ENCODE measurements around the gene C1orf105. TPM values are rescaled to one million over a fixed set of nuclear protein-coding genes. Genes with fewer than 3 reads are reported as not detected.
"Not testable (repeated sequence)": the region's sequence is repeated elsewhere in the genome, so short reads cannot be mapped to it uniquely, and the experiment has no call there.

Gene C1orf105
- total RNA-seq, 1 donor from 2014 or later = not detected

GRCh38 chr1:172494166-172494565 is 73.7 kb downstream of the C1orf105 start:
- TF ChIP-seq, protein P1, sequence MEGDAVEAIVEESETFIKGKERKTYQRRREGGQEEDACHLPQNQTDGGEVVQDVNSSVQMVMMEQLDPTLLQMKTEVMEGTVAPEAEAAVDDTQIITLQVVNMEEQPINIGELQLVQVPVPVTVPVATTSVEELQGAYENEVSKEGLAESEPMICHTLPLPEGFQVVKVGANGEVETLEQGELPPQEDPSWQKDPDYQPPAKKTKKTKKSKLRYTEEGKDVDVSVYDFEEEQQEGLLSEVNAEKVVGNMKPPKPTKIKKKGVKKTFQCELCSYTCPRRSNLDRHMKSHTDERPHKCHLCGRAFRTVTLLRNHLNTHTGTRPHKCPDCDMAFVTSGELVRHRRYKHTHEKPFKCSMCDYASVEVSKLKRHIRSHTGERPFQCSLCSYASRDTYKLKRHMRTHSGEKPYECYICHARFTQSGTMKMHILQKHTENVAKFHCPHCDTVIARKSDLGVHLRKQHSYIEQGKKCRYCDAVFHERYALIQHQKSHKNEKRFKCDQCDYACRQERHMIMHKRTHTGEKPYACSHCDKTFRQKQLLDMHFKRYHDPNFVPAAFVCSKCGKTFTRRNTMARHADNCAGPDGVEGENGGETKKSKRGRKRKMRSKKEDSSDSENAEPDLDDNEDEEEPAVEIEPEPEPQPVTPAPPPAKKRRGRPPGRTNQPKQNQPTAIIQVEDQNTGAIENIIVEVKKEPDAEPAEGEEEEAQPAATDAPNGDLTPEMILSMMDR (IDR thresholded peaks at IDR 0.05; ENCODE audit: unreplicated experiment) = no peak
- peaks cover 59% of the 10 kb centered on the region for H3K4me1 Mint-ChIP-seq
- DNase-seq (ENCODE audit: low spot score in 2 of 2, unreplicated experiment in 2 of 2) = no peak
- no peaks in the 10 kb centered on the region for H3K9me3 Mint-ChIP-seq
- H3K27me3 Mint-ChIP-seq (ENCODE audit: low read depth) = no peaks in the 10 kb centered on the region
- H3K36me3 Mint-ChIP-seq = no peaks in the 10 kb centered on the region
- peak overlapping the region; percentile 11 for H3K27ac Mint-ChIP-seq
- H3K4me3 Mint-ChIP-seq = no peak overlapping the region

DNA sequence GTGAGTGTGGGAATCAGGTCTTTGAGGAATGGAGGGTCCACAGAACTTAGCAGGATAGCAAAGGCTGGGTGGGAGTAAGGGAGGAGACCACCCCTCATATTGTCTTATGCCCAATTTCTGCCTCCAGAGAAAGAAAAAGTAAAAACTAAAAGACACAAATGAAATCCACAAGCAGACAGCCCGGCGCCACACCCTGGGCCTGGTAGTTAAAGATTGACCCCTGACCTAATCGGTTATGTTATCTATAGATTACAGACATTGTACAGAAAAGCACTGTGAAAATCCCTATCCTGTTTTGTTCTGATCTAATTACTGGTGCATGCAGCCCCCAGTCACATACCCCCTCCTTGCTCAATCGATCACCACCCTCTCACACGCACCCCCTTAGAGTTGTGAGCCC is 75.6 kb downstream of the C1orf105 start:
- H3K4me3 Mint-ChIP-seq; H3K36me3 Mint-ChIP-seq; H3K27me3 Mint-ChIP-seq (ENCODE audit: low read depth); DNase-seq (ENCODE audit: low spot score in 2 of 2, unreplicated experiment in 2 of 2); H3K9me3 Mint-ChIP-seq: not testable (repeated sequence)
- Mint-ChIP-seq H3K4me1 (peaks cover 71% of the 10 kb centered on the region), H3K27ac (peak overlapping the region; percentile 95)

- TF ChIP-seq, protein P1 (IDR thresholded peaks at IDR 0.05; ENCODE audit: unreplicated experiment) = no peak
- H3K27ac Mint-ChIP-seq = peak overlapping the region; percentile 95
These were observed 76.2 kb downstream of the C1orf105 start for GRCh38 chr1:172496678-172497077.

DNA sequence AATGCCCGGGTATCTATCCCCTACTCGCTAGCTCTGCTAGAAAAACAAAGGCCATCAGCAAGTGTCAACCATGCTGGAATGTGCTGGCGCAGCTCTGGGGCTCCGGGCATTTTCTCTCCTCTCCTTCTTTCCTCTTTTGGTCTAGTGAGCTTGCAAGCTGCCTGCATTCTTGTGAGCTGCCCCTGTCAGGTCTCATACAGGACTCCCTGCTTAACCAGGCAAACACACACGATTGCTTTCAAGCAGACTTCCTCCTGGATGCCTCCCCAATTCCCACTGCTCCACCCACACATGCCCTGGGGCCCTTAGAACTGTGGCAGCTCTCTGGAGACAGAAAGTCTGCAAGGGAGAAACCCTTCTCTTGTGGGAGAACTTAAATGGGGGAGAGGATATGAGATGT is 76.7 kb downstream of the C1orf105 start:
- TF ChIP-seq, protein P1 (IDR thresholded peaks at IDR 0.05; ENCODE audit: unreplicated experiment) = no peak
- no peaks in the 10 kb centered on the region for H3K9me3 Mint-ChIP-seq
- peaks cover 62% of the 10 kb centered on the region for H3K4me1 Mint-ChIP-seq
- peak overlapping the region; percentile 95 for H3K27ac Mint-ChIP-seq
- no peaks in the 10 kb centered on the region for H3K27me3 Mint-ChIP-seq (ENCODE audit: low read depth)
- peak overlapping the region; percentile 14 for H3K4me3 Mint-ChIP-seq
- H3K36me3 Mint-ChIP-seq = no peaks in the 10 kb centered on the region
- DNase-seq (ENCODE audit: low spot score in 2 of 2, unreplicated experiment in 2 of 2) = peak; percentile 35 to 74

More at GRCh38 chr1:172496678-172497077, 76.2 kb downstream of the C1orf105 start:
- Mint-ChIP-seq H3K36me3 (no peaks in the 10 kb centered on the region), H3K4me1 (peaks cover 67% of the 10 kb centered on the region), H3K27me3 (ENCODE audit: low read depth) (no peaks in the 10 kb centered on the region), H3K4me3 (no peak overlapping the region), H3K9me3 (no peaks in the 10 kb centered on the region)
- DNase-seq (ENCODE audit: low spot score in 2 of 2, unreplicated experiment in 2 of 2) = no peak

- peaks cover 54% of the 10 kb centered on the region for H3K4me1 Mint-ChIP-seq
- H3K4me3 Mint-ChIP-seq = no peak overlapping the region
- H3K36me3 Mint-ChIP-seq = no peaks in the 10 kb centered on the region
- TF ChIP-seq, protein P1 (IDR thresholded peaks at IDR 0.05; ENCODE audit: unreplicated experiment) = no peak
- no peak for DNase-seq (ENCODE audit: low spot score in 2 of 2, unreplicated experiment in 2 of 2)
- H3K27ac Mint-ChIP-seq = peak overlapping the region; percentile 95
- no peaks in the 10 kb centered on the region for H3K27me3 Mint-ChIP-seq (ENCODE audit: low read depth)
- no peaks in the 10 kb centered on the region for H3K9me3 Mint-ChIP-seq
These were observed 78.4 kb downstream of the C1orf105 start for GRCh38 chr1:172498857-172499256.

DNA sequence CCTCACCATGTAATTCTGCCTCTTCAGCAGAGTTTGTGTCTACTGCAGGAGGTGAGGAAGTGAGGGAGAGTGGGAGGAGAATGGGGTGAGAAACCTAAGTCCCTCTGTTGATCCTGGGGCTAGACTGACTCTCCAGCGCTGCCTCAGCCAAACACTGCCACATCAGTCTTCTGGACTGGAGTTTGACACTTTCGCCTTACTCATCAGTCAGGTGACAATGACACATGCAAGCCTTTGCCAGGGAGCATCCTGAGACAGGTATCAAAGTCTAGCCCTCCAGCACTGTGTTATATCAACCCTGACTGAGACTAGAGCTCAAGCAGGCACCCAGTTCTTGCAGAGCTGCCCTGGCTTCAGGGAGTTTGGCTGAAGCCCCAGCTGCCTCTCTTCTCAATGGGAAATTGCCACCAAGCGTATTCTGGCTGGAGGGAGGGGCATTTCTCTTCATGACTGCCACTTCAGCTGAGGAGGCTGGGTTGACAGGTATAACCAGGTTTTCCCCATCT is 79.2 kb downstream of the C1orf105 start:
- Mint-ChIP-seq H3K4me3 (no peak overlapping the region), H3K36me3 (no peaks in the 10 kb centered on the region), H3K4me1 (peaks cover 48% of the 10 kb centered on the region), H3K27ac (peak overlapping the region; percentile 67), H3K27me3 (ENCODE audit: low read depth) (no peaks in the 10 kb centered on the region), H3K9me3 (no peaks in the 10 kb centered on the region)
- no peak for DNase-seq (ENCODE audit: low spot score in 2 of 2, unreplicated experiment in 2 of 2)
- TF ChIP-seq, protein P1 (IDR thresholded peaks at IDR 0.05; ENCODE audit: unreplicated experiment) = no peak

All from mesothelial cell of epicardium (in vitro differentiated cells).